HG02981 (cell line): ENCODE results near the gene NFIA.
A peak's percentile ranks its signal among the peaks of the same experiment; 100 is the strongest.

Experiments used
- ATAC-seq: cut with Tn5 transposase; IDR thresholded peaks from one replicate; pipeline ENCODE4 v1.9.1; 2021; ENCODE audit warnings: mild to moderate bottlenecking, moderate library complexity; ENCODE audit not compliant: unreplicated experiment

The NFIA gene

GRCh38 chr1:61285371-61285885 lies 203.1 kb downstream of the NFIA start:
- ATAC-seq, result no peak

DNA sequence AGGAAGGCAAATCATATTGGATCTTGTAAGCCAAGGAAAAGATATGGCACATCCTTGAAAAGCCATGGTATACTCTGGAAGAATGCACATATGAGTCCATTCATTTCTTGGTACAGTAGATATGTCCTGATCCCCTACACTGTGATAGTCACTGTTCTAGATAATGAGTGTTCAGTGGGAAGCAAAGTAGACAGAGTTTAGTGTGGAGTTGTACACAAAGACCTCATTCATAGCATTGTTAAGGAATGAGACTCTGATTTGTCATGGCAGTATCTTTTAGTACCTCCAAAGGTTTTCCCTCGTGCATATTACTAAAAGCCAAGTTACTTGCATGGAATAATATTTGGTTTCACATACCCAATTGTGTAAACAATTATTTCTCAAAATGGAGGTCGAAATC lies 204.7 kb downstream of the NFIA start:
- ATAC-seq, result no peak

DNA sequence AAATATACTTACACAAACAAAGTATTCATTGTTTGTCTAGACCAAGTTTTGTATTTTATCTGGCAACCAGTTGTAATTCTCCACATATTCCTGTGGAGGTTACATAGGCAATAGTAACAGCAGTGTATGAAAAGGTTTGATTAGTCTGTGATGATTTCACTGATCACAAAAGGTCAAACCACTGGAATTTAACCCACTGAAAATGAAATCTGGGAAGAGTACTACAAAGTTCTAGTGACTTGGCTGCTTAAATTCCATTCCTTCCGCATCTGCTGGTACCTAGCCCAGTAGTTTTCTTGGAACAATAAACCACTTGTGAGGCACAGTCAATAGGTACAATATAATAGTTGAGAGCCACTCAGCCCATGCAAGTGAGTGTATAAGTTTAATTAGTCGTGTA lies 205.4 kb downstream of the NFIA start:
- ATAC-seq, result no peak

DNA sequence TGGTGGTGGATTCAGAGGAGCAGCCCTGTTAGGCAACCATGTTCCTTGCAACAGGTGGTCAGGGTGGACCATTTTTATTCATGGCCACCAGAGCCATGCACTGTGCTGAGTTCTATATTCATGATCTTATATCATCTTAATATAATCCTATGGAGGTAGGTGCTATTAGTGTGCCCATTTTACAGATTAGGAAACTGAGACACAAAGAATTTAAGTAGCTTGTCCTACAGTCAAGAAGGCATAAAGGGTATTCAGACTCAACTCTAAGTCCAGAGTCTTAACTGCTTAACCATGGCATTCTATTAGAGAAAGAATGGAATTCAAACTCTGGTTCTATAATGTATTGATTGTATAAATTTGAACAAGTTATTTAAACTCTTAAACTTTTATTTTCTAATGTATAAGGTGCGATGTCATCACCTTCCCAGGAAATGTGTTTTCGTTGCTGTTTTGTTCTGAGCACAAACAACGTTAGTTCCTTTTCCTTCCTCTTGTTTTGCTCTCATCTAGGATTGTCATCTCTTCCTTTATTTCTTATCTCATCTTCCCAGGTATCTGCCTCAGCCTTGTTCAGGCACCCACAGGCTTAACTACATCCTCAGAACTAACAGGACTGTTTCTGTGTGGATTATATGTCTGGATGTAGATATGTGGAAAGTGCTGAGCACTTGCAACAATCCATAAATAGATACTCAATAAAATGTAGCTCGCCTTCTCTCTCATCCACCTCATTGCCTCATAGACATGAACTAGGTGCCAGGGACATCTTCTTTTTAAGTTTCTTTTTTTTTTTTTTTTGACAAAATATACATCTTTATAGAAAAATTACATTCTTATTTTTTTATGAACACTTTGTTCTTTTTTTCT lies 207.1 kb downstream of the NFIA start:
- ATAC-seq, result no peak

DNA sequence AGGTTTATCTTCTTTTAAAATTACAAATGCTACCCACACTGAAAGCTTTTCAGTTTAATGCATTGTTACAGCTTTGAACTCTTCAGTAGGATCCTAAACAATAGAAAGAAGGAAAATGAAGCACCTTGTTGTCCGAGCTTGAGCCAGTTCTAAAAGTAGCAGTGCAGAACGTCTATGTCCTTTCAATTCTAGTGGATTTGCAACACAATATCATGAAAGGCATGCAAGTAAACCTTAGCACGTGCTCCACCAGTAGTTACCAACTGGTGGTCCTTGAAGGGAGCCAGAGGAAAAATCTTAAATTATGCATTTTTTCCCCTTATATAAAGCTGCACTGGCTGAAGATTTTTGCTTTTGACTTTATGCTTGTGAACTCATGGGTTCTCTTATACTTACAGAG lies 208.2 kb downstream of the NFIA start:
- ATAC-seq, result no peak

DNA sequence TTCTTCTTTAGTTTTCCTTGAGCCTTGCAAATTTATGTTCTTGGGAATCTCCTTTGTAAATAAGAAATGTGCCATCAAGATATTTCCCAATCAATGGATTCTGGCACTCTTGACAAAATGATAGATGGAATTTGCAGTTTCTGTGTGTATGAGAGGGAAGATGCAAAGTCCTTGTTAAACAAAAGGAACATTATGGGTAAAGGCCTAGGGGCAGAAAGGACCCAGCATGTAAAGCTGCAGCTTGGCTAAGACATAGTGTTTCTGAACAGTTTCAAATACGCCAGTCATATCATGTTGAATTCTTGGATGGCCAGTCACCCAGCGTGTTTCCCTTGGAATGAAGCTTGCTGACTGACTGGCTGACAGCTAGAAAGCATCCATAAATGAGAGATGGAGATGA lies 210.8 kb downstream of the NFIA start:
- ATAC-seq, result no peak

DNA sequence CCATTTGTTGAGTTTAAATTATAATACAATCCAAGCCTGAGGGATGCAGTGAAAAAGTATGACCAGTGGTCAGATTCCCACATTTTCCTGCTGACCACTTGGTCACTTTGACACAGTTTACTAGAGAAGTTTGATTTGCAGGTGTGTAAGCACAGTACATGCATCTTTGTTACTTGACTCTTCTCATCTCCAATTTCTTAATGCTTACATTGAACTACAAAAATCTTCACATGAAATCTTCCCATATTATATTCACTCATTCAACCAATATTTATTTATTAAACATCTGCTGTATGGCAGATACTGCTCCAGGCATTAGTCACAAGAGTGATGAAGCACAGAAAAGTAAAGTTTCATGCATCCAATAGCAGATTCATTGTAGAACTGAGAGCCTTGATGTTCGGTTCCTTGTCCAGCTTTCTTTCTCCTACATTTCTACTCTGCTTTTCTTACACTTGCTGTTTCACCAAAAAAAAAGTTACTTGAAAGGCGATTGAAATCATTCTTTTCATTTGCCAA lies 211.7 kb downstream of the NFIA start:
- ATAC-seq, result no peak

DNA sequence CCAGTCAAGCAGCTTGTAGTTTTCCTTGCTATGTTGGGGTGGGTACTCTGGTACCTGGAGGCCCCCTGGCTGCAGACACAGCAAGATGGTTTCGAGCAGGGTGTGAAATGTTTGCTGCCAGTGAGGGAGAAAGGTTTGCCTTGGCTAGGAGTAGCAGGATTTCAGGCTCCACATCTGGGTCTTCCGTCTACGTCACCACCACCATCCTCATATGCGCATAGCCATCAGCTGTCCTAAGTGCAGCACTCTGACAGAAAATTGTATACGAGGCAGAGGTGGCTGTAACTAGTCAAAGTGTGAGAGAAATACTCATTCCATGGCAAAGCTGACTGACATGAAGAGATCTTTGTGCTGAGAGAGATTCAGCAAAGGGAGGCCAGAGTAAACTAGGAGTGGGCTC lies 212.6 kb downstream of the NFIA start:
- no peak for ATAC-seq

DNA sequence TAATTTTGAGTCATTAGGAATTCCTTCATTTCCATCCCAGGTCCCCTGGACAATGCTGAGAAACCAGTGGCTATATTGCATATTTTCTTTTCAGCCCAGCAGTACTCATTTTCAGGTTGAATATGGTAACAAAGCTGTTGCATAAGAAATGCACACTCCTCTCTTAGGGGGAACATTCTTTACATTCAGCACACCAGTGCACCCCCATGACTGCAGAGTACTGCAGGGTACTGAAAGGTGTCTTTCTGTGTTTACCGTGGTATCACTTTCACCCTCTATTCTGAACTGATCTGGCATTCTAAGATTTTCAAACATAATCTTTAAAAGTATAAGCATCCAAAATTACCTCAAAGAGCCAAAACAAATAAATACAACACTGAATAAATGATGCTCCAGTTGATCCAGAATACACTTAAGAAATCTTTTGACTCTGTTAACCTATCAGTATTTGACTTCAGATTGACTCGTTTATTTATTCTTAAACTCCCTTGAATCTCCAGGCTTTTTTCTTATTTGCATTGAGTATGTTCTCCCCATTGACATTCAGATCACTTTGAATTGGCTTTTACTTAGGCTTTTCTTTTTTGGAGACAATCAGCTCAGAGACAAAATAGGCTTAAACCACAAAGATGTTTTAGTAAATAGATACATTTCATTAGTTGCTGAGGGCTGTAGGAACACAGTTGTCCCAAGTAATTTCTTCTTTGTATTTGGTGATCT lies 213.6 kb downstream of the NFIA start:
- no peak for ATAC-seq

GRCh38 chr1:61297887-61298286 lies 215.5 kb downstream of the NFIA start:
- no peak for ATAC-seq

DNA sequence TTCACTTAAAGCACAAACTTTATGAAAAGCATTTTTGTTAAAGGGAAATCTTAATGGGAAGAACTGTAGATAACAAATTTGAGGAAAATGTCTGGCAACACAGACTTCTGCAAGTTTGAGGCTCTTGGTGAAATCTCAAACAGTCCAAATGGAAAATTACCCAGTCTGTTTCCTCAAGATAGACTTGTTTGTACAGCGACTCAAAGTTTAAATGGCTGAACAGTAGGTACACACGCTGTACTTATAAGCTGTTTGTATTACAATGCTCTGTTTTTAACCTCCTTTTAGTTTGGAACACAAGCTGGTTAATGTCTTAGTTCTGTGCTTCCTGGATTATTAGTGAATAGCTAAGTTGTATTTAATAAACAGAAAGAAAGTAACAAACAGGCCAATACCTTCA lies 217.1 kb downstream of the NFIA start:
- ATAC-seq, result no peak

- no peak for ATAC-seq
Measured at GRCh38 chr1:61300899-61301298, 218.5 kb downstream of the NFIA start.

- peak; percentile 65 for ATAC-seq
Measured at GRCh38 chr1:61301824-61302657, 219.7 kb downstream of the NFIA start.

- no peak for ATAC-seq
Measured at GRCh38 chr1:61307422-61308142, 225.2 kb downstream of the NFIA start.

GRCh38 chr1:61310057-61310456 lies 227.7 kb downstream of the NFIA start:
- ATAC-seq, result no peak

- ATAC-seq, result no peak
Measured at GRCh38 chr1:61310538-61310937, 228.2 kb downstream of the NFIA start.

DNA sequence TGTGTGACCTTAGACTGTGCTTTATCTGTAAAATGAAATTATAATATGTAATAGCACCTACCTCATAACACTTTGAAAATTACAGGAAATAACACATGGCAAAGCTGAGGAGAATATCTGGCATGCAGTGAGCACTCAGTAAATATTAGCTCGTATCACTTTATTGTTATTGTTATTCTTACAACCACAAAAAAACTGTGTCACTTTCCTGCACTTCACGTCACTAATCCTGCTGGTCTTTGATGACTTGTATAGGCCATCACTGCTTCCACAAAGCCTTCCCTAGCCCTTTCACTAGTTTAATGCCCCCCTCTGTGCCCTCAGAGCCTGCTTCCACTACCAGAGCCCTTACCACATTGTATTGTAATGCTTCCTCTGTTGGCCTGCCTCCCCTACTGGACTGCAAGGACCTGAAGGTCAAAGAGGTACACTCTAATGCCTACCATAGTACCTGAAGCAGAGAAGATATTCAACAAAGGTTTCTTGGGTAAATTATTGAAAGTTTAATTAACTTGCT lies 231.6 kb downstream of the NFIA start:
- ATAC-seq, result no peak

- ATAC-seq, result no peak
Measured at GRCh38 chr1:61315011-61315410, 232.7 kb downstream of the NFIA start.

- ATAC-seq, result no peak
Measured at GRCh38 chr1:61316493-61316892, 234.1 kb downstream of the NFIA start.
